GM21367 (cell line): Measurements from ENCODE around the gene SLC17A3.

Experiments used
- ATAC-seq: cut with Tn5 transposase; IDR thresholded peaks from one replicate; pipeline ENCODE4 v1.9.1; 2021; ENCODE audit not compliant: unreplicated experiment

The SLC17A3 gene

GRCh38 chr6:25892877-25893276 is 18.8 kb upstream of the SLC17A3 start:
- no peak for ATAC-seq

GRCh38 chr6:25889877-25890853 is 16.1 kb upstream of the SLC17A3 start:
- no peak for ATAC-seq

- no peak for ATAC-seq
Measured at GRCh38 chr6:25888626-25889025, 14.6 kb upstream of the SLC17A3 start.

- no peak for ATAC-seq
Measured at GRCh38 chr6:25886066-25886465, 12.0 kb upstream of the SLC17A3 start.

GRCh38 chr6:25883991-25884390 is 9.9 kb upstream of the SLC17A3 start:
- ATAC-seq: no peak

GRCh38 chr6:25883536-25883935 is 9.5 kb upstream of the SLC17A3 start:
- ATAC-seq: no peak

GRCh38 chr6:25882051-25882496 is 8.0 kb upstream of the SLC17A3 start:
- no peak for ATAC-seq

GRCh38 chr6:25880601-25881000 is 6.6 kb upstream of the SLC17A3 start:
- no peak for ATAC-seq

- no peak for ATAC-seq
Measured at GRCh38 chr6:25878721-25879322, 4.8 kb upstream of the SLC17A3 start.

GRCh38 chr6:25875926-25876602 is 2.0 kb upstream of the SLC17A3 start:
- ATAC-seq: no peak

GRCh38 chr6:25875563-25875905 is 1.5 kb upstream of the SLC17A3 start:
- ATAC-seq: no peak

GRCh38 chr6:25874822-25875562 is 949 bp upstream of the SLC17A3 start:
- ATAC-seq: no peak

- ATAC-seq: no peak
Measured at GRCh38 chr6:25872814-25873213, 1.2 kb downstream of the SLC17A3 start.

GRCh38 chr6:25869840-25870239 is 4.2 kb downstream of the SLC17A3 start:
- ATAC-seq: no peak

GRCh38 chr6:25868436-25869183 is 5.4 kb downstream of the SLC17A3 start:
- ATAC-seq: no peak

- ATAC-seq: no peak
Measured at GRCh38 chr6:25866011-25866410, 8.0 kb downstream of the SLC17A3 start.

- no peak for ATAC-seq
Measured at GRCh38 chr6:25863360-25863759, 10.7 kb downstream of the SLC17A3 start.

- no peak for ATAC-seq
Measured at GRCh38 chr6:25862199-25862598, 11.8 kb downstream of the SLC17A3 start.

- no peak for ATAC-seq
Measured at GRCh38 chr6:25852756-25853155, 21.3 kb downstream of the SLC17A3 start.

GRCh38 chr6:25851961-25852360 is 22.1 kb downstream of the SLC17A3 start:
- no peak for ATAC-seq
